Measurements from ENCODE around the gene IRAK2. TPM values are rescaled to one million over a fixed set of nuclear protein-coding genes. Genes with fewer than 3 reads are reported as not detected.

IRAK2 gene
- total RNA-seq, 1 donor from 2014 or later, result 1.5 TPM

DNA sequence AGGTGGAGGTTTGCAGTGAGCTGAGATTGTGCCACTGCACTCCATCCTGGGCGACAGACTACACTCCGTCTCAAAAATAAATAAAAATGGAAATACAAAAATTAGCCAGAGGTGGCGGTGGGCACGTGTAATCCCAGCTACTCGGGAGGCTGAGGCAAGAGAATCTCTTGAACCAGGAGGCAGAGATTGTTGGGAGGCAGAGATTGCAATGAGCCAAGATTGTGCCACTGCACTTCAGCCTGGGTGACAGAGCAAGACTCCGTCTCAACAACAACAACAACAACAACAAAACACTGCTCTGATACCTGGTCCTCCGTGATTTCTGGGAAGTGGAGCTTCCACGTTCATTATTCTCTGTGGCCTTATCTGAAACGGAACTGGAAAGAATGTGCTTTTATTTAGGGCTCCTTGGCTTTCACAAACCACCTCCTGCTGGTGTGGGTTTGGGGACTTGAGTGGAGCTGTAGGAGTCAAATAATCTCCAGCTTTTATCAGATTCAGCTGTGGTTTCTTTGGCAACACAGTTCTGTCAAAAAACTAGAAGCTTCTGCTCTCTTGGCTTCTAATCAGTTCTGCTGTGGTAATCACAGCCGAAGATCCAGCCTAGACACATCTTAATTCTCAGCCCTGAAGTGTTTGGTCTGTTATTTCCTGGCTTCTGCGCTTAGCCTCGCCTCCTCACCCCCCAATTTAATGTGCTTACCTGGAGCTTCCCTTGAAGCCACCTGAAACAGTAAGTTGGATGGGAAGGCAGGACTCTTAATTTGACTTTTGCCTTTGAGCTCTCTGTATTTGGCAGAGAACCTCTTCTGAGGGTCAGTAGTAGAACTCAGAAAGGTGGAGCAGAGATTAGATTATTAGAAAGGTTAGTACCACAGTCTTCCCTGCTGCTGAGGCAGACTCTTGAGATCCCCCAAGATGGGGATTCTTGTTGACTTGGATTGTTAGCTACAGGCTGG, 21.4 kb downstream of the IRAK2 start:
- Mint-ChIP-seq H3K4me3 (ENCODE audit: unreplicated experiment) (no peak overlapping the region), H3K27ac (ENCODE audit: unreplicated experiment) (no peak overlapping the region), H3K27me3 (ENCODE audit: unreplicated experiment) (no peaks in the 10 kb centered on the region), H3K4me1 (ENCODE audit: unreplicated experiment) (peaks cover 20% of the 10 kb centered on the region), H3K9me3 (ENCODE audit: unreplicated experiment) (no peaks in the 10 kb centered on the region), H3K36me3 (ENCODE audit: unreplicated experiment) (no peaks in the 10 kb centered on the region)
- TF ChIP-seq, protein P1, sequence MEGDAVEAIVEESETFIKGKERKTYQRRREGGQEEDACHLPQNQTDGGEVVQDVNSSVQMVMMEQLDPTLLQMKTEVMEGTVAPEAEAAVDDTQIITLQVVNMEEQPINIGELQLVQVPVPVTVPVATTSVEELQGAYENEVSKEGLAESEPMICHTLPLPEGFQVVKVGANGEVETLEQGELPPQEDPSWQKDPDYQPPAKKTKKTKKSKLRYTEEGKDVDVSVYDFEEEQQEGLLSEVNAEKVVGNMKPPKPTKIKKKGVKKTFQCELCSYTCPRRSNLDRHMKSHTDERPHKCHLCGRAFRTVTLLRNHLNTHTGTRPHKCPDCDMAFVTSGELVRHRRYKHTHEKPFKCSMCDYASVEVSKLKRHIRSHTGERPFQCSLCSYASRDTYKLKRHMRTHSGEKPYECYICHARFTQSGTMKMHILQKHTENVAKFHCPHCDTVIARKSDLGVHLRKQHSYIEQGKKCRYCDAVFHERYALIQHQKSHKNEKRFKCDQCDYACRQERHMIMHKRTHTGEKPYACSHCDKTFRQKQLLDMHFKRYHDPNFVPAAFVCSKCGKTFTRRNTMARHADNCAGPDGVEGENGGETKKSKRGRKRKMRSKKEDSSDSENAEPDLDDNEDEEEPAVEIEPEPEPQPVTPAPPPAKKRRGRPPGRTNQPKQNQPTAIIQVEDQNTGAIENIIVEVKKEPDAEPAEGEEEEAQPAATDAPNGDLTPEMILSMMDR (IDR thresholded peaks at IDR 0.05), result no peak
- no peak for DNase-seq (ENCODE audit: extremely low spot score, unreplicated experiment)

DNA sequence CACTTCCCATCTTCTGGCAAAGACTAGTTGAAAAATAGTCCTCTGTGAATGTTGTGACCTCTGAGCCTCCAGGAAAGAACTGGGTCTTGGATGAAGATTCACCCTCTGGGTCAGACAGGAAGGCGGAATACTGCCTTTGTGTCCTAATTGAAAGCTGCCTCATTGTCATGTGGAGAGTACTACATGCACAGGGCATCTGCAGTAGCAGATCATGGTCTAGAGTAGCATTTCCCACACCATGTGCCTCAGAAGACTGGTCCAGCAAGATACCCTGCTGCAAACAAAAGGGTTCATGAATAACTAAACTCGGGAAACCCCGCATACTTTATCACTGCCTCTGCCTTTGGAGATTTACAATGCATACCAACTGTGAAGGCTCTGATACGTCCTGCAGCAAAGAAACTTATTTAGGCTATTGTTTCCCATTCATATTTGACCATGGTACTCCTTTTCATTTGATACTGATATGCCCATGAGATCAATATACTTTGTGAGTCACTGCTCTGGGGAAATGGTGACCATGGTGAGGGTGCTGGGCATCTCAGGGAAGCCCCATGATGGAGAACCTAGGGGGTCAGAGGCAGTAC, 22.7 kb downstream of the IRAK2 start:
- Mint-ChIP-seq H3K4me1 (ENCODE audit: unreplicated experiment) (peaks cover 32% of the 10 kb centered on the region), H3K27ac (ENCODE audit: unreplicated experiment) (no peak overlapping the region), H3K4me3 (ENCODE audit: unreplicated experiment) (no peak overlapping the region), H3K27me3 (ENCODE audit: unreplicated experiment) (no peaks in the 10 kb centered on the region), H3K36me3 (ENCODE audit: unreplicated experiment) (no peaks in the 10 kb centered on the region), H3K9me3 (ENCODE audit: unreplicated experiment) (no peaks in the 10 kb centered on the region)
- no peak for DNase-seq (ENCODE audit: extremely low spot score, unreplicated experiment)
- TF ChIP-seq, protein P1 (IDR thresholded peaks at IDR 0.05), result no peak

DNA sequence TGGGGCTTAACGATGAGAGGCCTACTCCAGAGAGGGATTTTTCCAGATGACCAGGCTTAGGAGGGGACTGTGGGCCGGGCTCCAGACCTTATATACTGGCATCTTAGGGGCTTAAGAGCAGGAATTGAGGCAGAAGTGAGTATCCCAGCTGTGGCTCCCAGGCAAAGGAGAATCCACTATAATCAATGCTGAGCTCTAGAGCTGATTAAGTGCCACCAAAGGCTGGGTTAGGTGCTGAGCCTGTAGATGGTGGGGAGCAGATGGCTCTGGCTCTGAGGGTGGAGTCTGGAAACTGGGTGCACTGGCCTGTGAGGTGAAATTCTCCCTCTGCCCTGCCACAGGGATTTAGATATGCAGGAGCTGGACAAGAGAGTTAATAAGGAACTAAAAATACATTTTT, 23.2 kb downstream of the IRAK2 start:
- Mint-ChIP-seq H3K4me1 (ENCODE audit: unreplicated experiment) (peaks cover 38% of the 10 kb centered on the region), H3K36me3 (ENCODE audit: unreplicated experiment) (no peaks in the 10 kb centered on the region), H3K9me3 (ENCODE audit: unreplicated experiment) (no peaks in the 10 kb centered on the region), H3K27ac (ENCODE audit: unreplicated experiment) (no peak overlapping the region), H3K4me3 (ENCODE audit: unreplicated experiment) (no peak overlapping the region), H3K27me3 (ENCODE audit: unreplicated experiment) (no peaks in the 10 kb centered on the region)
- TF ChIP-seq, protein P1 (IDR thresholded peaks at IDR 0.05), result no peak
- no peak for DNase-seq (ENCODE audit: extremely low spot score, unreplicated experiment)

DNA sequence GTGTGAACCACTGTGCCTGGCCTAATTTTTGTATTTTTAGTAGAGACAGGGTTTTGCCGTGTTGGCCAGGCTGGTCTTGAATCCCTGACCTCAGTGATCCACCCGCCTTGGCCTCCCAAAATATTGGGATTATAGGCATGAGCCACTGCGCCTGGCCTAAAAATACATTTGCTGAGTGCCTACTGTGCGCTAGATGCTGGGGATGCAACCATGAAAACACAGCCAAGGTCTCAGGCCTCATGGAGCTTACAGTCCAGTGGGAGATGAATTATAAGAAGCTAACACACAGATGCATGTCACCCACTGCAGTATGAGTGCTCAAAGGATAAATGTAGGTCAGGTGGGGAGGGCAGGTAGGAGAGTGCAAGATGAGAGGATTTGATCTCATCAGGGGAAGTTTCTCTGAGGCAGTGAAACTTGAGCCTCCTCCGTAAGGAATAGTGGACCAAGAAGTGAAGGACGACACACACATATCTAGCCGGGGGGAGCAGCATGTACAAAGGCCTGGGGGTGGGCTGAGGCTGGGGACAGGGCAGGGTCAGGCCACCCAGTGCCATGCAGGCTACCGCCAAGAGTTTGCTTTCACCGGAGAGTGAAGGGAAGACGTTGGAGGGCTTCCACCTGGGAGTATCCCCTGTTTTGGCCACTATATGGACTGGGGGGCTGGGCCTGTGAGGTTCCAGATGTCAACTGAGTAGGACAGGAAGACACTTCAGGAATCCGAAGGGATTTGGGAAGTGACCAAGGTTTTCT, 24.3 kb downstream of the IRAK2 start:
- peaks cover 48% of the 10 kb centered on the region for H3K4me1 Mint-ChIP-seq (ENCODE audit: unreplicated experiment)
- H3K27ac Mint-ChIP-seq (ENCODE audit: unreplicated experiment), result peak overlapping the region; percentile 58
- no peaks in the 10 kb centered on the region for H3K27me3 Mint-ChIP-seq (ENCODE audit: unreplicated experiment)
- H3K9me3 Mint-ChIP-seq (ENCODE audit: unreplicated experiment), result no peaks in the 10 kb centered on the region
- H3K36me3 Mint-ChIP-seq (ENCODE audit: unreplicated experiment), result no peaks in the 10 kb centered on the region
- TF ChIP-seq, protein P1 (IDR thresholded peaks at IDR 0.05), result no peak
- no peak overlapping the region for H3K4me3 Mint-ChIP-seq (ENCODE audit: unreplicated experiment)
- DNase-seq (ENCODE audit: extremely low spot score, unreplicated experiment), result no peak
